ENCODE results near the gene TMEM247.
"Not testable (repeated sequence)": the region's sequence is repeated elsewhere in the genome, so short reads cannot be mapped to it uniquely, and the experiment has no call there.

The TMEM247 gene

DNA sequence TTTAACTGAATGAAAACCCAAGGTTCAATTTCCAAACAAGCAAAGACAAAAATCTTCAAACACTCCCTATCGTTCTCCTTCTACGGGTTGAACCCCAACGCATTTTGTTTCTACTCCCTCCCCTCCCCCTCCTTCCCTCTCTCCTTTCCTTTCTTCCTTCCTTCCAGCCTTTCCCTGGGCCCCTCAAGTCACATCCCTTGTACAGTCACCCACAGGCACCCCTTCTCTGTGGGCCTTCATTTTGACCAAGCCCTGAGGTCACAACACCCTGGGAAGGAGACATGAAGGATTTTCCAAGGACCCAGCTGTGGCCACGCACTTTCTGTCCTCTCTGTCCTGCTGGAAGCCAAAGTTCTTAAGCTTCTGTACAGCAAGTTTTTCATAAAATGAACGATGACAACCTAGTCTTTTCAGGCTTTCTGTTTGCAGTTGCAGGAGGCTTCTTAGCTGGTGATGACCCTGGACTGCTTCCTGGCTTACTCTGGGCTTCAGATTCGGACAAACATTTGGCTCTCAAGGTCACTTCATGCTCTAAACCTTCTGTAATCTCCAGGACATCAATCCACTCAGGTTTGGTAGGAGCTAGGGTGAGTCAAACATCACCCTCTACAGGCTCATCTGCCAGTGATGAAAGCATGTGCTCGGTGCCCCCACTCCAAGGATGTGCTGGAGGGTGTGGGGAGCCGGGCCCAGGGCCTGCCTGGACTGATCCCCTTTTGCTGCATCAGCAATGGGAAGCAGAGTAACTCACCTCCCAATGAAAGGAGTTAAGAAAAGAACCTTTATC lies 25.5 kb downstream of the TMEM247 start:
- H3K4me3 ChIP-seq (ENCODE audit: low read length), result no peak overlapping the region
- TF ChIP-seq ZNF274 (IDR thresholded peaks at IDR 0.05; ENCODE audit: low read depth, low read length), result no peak

DNA sequence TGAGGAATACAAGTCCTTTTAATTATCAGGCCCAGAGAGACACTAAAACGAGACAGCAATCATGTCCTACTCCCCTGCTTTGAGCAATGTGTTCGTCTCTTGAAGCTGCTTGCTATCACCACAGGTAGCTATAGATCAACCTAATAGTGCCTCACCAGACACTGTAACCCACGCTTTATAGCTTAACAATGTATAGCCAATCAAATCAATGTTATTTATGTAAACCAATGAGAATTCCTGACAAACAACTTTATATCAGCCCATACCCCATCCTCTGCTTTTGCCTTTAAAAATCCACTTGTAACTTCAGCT lies 26.1 kb downstream of the TMEM247 start:
- no peak overlapping the region for H3K4me3 ChIP-seq (ENCODE audit: low read length)
- TF ChIP-seq ZNF274 (IDR thresholded peaks at IDR 0.05; ENCODE audit: low read depth, low read length), result no peak

DNA sequence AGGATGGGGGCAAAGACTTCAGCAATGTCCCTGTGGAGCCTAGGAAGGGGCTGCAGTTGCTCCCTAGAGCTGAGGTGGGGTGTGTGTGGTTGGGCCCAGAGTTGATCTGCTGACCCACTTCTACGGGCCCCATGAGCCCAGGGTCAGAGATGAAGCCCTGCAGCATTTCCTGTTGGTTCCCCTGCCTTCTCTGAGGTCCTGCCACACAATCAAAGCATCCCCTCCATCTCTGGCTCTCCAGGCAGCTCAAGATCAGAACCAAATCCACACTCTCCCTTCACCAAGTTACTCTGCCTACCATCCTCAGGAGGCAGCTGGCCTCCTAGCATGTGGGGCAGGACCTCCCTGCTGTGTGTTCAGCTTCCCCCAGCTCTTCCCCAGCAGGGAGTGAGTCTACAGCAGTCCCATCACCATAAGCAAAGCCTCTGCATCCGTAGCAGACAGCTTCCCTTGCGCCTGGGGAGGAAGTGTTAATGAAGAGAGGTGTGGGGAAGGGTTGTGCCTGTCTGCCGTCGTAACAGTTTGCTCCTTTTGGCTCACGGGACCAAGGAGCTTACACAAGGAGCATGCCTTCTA lies 26.9 kb downstream of the TMEM247 start:
- TF ChIP-seq ZNF274 (IDR thresholded peaks at IDR 0.05; ENCODE audit: low read depth, low read length), result no peak
- H3K4me3 ChIP-seq (ENCODE audit: low read length), result no peak overlapping the region

DNA sequence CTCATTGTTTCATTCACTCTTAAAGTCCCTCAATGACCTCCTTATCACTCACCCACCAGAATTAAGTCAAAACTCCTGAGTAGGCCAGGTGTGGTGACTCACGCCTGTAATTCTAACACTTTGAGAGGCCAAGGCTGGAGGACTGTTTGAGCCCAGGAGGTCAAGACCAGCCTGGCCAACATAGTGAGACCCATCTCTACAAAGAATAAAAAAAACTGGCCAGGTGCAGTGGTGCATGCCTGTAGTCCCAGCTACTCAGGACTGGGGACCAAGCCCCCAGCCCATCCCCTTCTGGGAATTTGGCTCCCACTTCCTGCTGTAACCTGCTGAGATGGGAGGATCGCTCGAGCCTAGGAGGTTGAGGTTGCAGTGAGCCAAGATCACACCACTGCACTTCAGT lies 28.9 kb downstream of the TMEM247 start:
- TF ChIP-seq ZNF274 (IDR thresholded peaks at IDR 0.05; ENCODE audit: low read depth, low read length), result no peak

DNA sequence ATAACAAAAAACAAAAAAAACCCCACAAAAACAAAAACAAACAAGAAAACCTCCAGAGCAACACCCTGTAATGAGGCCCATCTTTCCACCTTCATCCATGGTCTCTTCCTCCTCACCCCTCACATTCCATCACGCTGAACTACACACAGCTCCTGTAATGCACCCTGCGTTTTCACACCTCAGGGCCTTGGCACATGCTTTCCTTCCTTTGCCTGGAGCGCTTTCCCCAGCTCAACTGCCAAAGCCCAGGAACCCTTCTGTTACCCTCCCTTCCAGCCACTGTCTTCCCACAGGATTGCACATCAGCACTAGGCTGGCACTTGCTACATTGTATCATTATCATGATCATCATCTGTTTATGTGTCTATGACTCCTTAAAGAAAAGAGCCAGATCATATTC lies 29.4 kb downstream of the TMEM247 start:
- H3K4me3 ChIP-seq (ENCODE audit: low read length), result no peak overlapping the region
- TF ChIP-seq ZNF274 (IDR thresholded peaks at IDR 0.05; ENCODE audit: low read depth, low read length), result no peak

More for the DNA sequence above, 28.9 kb downstream of the TMEM247 start:
- no peak overlapping the region for H3K4me3 ChIP-seq (ENCODE audit: low read length)

DNA sequence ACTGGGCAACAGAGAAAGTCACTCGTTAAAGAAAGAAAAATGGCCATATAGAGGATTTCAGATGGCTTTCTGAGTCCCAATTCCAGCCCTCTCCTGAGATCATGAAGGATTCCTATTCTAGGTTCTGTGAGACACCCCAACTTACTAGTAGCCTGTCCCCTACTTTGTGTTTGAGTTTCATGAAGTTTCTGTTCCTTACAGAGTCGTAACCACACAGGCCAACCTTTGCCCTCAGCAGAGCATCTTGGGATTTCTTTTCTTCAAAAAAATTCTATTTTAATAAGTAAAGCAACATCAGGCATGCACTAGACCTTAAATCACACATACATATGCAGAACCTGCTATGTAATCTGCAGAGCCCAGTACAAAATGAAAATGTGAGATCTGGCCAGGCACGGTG lies 30.4 kb downstream of the TMEM247 start:
- no peak for TF ChIP-seq ZNF274 (IDR thresholded peaks at IDR 0.05; ENCODE audit: low read depth, low read length)
- H3K4me3 ChIP-seq (ENCODE audit: low read length), result no peak overlapping the region

DNA sequence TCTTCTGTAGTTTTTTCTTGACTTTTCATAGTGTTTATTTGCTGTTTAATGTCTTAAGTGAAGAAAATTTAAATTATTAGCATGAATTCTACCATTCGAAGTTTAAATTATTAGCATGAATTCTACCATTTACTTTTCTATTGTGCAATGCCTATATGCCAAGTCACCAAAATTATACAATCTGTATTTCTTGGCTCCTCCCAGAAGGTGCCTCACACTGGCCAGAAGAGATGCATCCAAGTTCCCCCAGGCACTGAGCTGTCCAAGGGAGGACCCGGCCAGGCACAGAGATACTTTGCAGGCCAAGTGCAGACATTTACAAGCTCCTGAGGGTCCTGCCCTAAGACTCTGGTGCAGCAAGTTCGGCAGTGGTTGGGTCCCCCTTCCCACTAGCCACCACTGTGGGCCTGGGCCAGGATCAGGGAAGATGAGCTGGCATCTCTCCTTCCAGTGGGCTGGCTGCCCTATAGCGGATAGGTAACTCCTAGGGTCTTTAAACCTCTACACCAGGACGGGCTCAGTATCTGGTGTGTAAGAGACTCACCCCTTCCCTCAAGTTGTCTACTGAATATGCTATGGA lies 31.3 kb downstream of the TMEM247 start:
- no peak for TF ChIP-seq ZNF274 (IDR thresholded peaks at IDR 0.05; ENCODE audit: low read depth, low read length)
- H3K4me3 ChIP-seq (ENCODE audit: low read length), result no peak overlapping the region

DNA sequence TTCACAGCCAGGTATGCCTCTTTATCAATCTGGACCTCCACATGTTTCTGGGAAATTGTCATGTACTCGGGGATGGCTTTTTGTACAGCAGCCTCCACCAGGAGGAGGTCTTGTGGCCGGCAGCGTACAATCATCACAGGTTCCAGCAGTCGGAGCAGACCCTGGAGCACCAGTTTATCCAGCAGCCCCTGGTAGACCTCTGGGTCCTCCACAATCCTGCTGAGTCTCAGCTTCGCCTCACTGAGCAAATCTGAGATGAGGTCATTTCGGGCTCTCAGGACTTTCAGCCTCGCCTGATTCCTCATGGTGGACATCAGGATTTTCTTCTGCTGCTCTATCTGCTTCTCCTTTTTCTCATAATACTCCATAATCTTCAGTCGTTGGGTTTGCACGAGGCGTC lies 32.8 kb downstream of the TMEM247 start:
- no peak for TF ChIP-seq ZNF274 (IDR thresholded peaks at IDR 0.05; ENCODE audit: low read depth, low read length)

DNA sequence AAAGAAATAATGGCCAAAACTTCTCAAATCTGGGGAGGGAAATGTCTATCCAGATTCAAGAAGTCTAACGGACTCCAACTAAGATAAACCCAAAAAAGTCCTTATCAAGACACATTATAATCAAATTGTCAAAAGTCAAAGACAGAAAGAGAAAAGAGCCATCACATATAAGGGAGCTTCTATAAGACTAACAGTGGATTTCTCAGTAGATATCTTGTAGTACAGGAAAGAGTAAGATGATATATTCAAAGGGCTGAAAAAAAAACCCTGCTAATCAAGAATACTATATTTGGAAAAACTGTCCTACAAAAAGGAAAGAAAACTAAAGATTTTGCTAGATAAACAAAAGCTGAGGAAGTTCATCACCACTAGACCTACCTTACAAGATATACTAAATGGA lies 35.4 kb downstream of the TMEM247 start:
- no peak overlapping the region for H3K4me3 ChIP-seq (ENCODE audit: low read length)
- TF ChIP-seq ZNF274 (IDR thresholded peaks at IDR 0.05; ENCODE audit: low read depth, low read length), result no peak

More for the DNA sequence above, 32.8 kb downstream of the TMEM247 start:
- H3K4me3 ChIP-seq (ENCODE audit: low read length), result no peak overlapping the region

DNA sequence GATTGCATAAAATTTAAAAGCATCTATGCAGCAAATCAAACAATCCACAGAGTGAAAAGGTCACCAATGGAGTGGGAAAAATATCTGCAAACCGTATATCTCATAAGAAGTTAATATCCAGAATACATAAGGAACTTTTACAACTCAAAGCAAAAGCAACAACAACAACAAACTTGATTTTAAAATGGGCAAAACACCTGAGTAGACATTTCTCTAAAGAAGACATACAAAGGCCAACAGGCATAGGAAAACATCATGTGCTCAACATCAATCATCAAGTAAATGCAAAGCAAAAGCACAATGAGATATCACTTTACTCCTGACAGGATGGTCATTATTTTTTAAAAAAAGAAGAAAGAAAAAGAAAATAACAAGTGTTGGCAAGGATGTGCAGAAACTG lies 38.1 kb downstream of the TMEM247 start:
- TF ChIP-seq ZNF274 (IDR thresholded peaks at IDR 0.05; ENCODE audit: low read depth, low read length), result no peak
- no peak overlapping the region for H3K4me3 ChIP-seq (ENCODE audit: low read length)

DNA sequence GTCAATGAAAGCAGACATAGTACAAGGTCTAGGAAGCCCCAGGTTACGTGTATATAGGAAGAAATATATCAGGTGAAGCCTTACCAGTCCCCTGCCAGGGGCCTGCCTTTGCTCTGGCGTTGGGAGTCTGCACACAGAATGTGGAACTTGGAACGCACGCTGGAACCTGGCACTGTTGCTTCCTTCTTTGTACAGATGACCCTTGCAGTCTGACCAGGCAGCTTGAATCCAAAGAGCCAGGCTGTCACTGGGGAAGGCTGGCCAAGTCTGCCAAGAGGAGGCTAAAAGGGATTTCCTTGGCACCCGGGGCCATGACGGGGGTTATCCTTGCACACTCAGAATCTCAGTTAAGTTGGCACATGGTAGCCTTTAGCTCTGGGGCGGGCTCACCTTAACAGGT lies 39.5 kb downstream of the TMEM247 start:
- no peak overlapping the region for H3K4me3 ChIP-seq (ENCODE audit: low read length)
- TF ChIP-seq ZNF274 (IDR thresholded peaks at IDR 0.05; ENCODE audit: low read depth, low read length), result no peak

DNA sequence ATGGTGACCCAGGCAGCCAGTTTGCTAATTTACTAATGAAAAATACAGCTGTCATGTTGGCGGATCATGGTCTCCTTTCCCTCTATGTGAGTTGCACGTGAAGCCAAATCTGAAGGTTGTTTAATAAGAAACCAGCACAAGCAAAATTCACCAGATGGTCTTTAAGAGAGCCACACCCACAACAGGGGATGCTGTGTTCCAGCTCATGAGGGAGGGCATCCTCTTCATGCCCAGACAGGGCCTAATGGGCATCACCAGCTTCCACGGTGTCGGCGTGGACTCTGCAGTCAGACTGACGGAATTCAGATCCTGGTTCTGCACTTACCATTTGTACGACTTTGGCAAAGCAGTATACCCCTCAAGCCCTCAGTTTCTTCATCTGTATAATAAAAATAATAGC lies 39.9 kb downstream of the TMEM247 start:
- no peak overlapping the region for H3K4me3 ChIP-seq (ENCODE audit: low read length)
- TF ChIP-seq ZNF274 (IDR thresholded peaks at IDR 0.05; ENCODE audit: low read depth, low read length), result no peak

DNA sequence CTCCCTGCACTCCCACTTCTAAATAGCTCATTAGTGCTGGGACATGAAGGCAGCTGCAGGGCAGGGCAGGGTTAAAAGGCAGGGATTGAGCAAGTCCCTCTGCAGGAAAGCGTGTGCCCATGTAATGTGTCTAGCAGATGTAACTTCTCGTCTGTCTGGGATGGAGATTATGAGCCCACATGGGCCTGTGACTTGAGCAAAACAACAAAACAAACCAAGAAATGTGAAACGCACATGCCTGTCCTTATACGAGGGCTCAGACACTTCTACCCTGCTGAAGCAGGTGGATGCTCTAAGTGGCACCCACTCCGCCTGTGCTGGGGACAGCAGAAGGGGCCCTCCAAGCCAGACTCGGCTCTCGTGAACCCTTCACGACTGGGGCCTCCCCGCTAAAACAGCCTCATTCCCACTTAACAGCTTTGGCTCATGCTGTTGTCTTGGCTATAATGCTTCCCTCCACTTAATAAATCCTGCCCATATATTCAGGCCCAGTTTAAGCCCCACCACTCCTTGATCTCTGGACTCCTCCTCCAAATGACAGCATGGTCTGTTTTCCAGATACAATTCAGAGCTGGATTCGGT lies 40.9 kb downstream of the TMEM247 start:
- H3K4me3 ChIP-seq (ENCODE audit: low read length), result no peak overlapping the region
- TF ChIP-seq ZNF274 (IDR thresholded peaks at IDR 0.05; ENCODE audit: low read depth, low read length), result no peak

DNA sequence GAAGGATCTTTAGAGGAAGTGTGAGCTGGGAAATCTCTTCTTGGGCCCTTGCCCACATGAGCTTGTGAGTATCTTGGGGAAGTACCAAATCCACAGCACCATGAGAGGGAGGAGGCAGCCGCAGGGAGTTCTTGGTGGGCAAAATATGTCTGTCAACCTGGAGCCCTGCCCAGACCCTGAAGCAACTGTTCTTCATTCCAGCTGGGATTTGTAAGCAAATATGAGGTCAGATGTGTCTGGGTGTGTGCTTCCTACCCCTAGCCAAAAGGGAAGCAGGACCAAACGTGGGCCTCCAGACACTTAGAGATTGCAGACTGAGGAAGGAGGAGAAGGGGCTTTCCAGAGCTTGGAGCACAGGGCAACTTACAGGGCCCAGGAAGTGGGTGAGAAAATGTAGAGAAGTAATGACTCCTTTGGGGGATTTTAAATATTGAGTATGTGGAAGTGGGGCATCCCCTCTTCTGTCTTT lies 41.9 kb downstream of the TMEM247 start:
- TF ChIP-seq ZNF274 (IDR thresholded peaks at IDR 0.05; ENCODE audit: low read depth, low read length), result no peak
- H3K4me3 ChIP-seq (ENCODE audit: low read length), result no peak overlapping the region

DNA sequence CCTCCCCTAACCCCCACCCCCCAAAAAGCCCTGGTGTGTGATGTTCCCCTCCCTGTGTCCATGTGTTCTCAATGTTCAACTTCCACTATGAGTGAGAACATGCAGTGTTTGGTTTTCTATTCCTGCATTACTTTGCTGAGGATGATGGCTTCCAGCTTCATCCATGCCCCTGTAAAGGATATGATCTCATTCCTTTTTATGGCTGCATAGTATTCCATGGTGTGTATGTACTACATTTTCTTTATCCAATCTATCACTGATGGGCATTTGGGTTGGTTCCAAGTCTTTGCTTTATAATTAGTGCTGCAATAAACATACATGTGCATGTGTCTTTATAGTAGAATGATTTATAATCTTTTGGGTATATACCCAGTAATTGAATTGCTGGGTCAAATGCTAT lies 43.0 kb downstream of the TMEM247 start:
- not testable (repeated sequence) for H3K4me3 ChIP-seq (ENCODE audit: low read length)
